SK-MEL-5 (cell line): ENCODE results near the gene TECPR2. TPM values are rescaled to one million over a fixed set of nuclear protein-coding genes. Genes with fewer than 3 reads are reported as not detected.
"Not testable (repeated sequence)": the region's sequence is repeated elsewhere in the genome, so short reads cannot be mapped to it uniquely, and the experiment has no call there.

Experiments used
- DNase-seq: peaks from one replicate; pipeline ENCODE4 v3.0.0-alpha.2; 2016; ENCODE audit warnings: low read depth, low spot score
- in situ Hi-C: cut with HindIII; loops from 2 replicates; pipeline ENCODE4 v1.10.0; 2016; ENCODE audit warnings: low sequenced_read_pairs, high pct_unique_total_duplicates, low pct_unique_long_range_greater_than_20kb
- total RNA-seq: library from RNA; depleted of rRNA; stranded (reverse); fragments of >200 nt; shearing (Covaris generic); gene quantifications from 2 replicates; pipeline ENCODE4 v1.2.3, GENCODE V29; 2014

The TECPR2 gene
- total RNA-seq, 1 experiment from 2014 or later = 22.7 TPM

- peak; percentile 93 for DNase-seq
- in situ Hi-C loops = no loop called here
Measured at GRCh38 chr14:102325791-102326345, 36.9 kb upstream of the TECPR2 start.

GRCh38 chr14:102326583-102326982 is 36.2 kb upstream of the TECPR2 start:
- DNase-seq = no peak
- in situ Hi-C loops = no loop called here

GRCh38 chr14:102329381-102329780 is 33.4 kb upstream of the TECPR2 start:
- in situ Hi-C loops, DNase-seq: not testable (repeated sequence)

GRCh38 chr14:102330806-102331205 is 31.9 kb upstream of the TECPR2 start:
- no peak for DNase-seq
- in situ Hi-C loops = no loop called here

- DNase-seq = peak; percentile 36
- in situ Hi-C loops = no loop called here
Measured at GRCh38 chr14:102333390-102333789, 29.4 kb upstream of the TECPR2 start.

- no peak for DNase-seq
- in situ Hi-C loops = no loop called here
Measured at GRCh38 chr14:102333795-102334705, 28.7 kb upstream of the TECPR2 start.

- in situ Hi-C loops = no loop called here
- DNase-seq = no peak
Measured at GRCh38 chr14:102335163-102335562, 27.6 kb upstream of the TECPR2 start.

GRCh38 chr14:102338724-102339123 is 24.0 kb upstream of the TECPR2 start:
- no peak for DNase-seq
- in situ Hi-C loops = no loop called here

GRCh38 chr14:102341566-102341965 is 21.2 kb upstream of the TECPR2 start:
- in situ Hi-C loops = no loop called here
- no peak for DNase-seq

- in situ Hi-C loops = no loop called here
- no peak for DNase-seq
Measured at GRCh38 chr14:102342238-102342637, 20.5 kb upstream of the TECPR2 start.

GRCh38 chr14:102344084-102344483 is 18.7 kb upstream of the TECPR2 start:
- in situ Hi-C loops = no loop called here
- DNase-seq = no peak

GRCh38 chr14:102344485-102344884 is 18.3 kb upstream of the TECPR2 start:
- DNase-seq = peak; percentile 97
- in situ Hi-C loops = no loop called here

GRCh38 chr14:102345232-102345631 is 17.5 kb upstream of the TECPR2 start:
- DNase-seq = no peak
- in situ Hi-C loops = no loop called here

- DNase-seq = no peak
- in situ Hi-C loops = no loop called here
Measured at GRCh38 chr14:102346645-102347044, 16.1 kb upstream of the TECPR2 start.

GRCh38 chr14:102348376-102348775 is 14.4 kb upstream of the TECPR2 start:
- no peak for DNase-seq
- in situ Hi-C loops = no loop called here

GRCh38 chr14:102351023-102351422 is 11.7 kb upstream of the TECPR2 start:
- DNase-seq = no peak
- in situ Hi-C loops = no loop called here

GRCh38 chr14:102351593-102351992 is 11.1 kb upstream of the TECPR2 start:
- in situ Hi-C loops, DNase-seq: not testable (repeated sequence)

- in situ Hi-C loops = no loop called here
- DNase-seq = no peak
Measured at GRCh38 chr14:102352213-102352612, 10.5 kb upstream of the TECPR2 start.

GRCh38 chr14:102353126-102353619 is 9.6 kb upstream of the TECPR2 start:
- in situ Hi-C loops = no loop called here
- no peak for DNase-seq
